ENCODE data around the gene GALR2.

GALR2 gene

DNA sequence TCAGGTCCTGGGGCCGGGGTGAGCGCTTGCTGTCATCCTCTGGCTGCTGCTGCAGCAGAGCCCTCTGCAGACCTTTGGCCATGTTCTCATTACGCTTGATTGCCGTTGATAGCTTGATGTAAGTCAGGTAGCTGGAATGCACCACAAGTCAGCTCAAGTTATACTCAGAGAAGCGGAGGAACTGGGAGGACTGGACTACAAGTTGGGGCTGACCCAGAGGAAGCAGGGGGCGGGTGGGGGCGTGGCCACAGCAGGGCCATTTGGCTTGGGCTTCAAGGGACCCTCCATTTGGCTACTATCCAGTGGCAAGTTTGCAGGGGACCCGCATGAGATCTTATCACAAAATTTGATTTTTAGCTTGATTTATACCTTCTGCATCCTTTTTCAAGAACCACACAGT lies 28.5 kb upstream of the GALR2 start:
- TF ChIP-seq, protein P1, sequence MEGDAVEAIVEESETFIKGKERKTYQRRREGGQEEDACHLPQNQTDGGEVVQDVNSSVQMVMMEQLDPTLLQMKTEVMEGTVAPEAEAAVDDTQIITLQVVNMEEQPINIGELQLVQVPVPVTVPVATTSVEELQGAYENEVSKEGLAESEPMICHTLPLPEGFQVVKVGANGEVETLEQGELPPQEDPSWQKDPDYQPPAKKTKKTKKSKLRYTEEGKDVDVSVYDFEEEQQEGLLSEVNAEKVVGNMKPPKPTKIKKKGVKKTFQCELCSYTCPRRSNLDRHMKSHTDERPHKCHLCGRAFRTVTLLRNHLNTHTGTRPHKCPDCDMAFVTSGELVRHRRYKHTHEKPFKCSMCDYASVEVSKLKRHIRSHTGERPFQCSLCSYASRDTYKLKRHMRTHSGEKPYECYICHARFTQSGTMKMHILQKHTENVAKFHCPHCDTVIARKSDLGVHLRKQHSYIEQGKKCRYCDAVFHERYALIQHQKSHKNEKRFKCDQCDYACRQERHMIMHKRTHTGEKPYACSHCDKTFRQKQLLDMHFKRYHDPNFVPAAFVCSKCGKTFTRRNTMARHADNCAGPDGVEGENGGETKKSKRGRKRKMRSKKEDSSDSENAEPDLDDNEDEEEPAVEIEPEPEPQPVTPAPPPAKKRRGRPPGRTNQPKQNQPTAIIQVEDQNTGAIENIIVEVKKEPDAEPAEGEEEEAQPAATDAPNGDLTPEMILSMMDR (IDR thresholded peaks at IDR 0.05; ENCODE audit: extremely low read depth, missing control alignments), result no peak

DNA sequence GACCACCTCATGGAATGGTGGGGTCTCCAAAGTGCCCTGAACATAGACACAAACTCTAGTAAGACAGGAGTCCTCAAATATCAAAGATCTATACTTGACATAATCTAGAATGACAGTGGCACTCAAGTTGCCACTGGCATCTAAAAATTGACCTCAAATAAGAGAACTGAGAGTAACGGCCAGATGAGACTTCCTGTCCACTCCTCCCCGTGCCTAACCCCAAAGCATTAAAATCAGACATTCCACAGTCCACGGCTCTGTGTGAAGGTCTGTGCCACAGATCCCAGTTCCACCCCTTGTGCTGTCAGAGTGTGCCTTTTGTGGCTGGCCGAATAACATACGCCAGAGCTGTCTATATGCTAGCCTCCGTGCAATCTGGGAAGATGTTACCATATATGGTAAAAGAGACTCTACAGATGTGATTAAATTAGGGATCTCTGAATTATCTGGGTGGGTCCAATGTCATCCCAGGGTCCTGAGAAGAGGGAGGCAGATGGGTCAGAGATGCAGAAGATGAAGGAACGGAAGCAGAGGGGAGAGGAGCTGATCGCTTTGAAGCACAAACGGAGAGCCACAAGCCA lies 26.5 kb upstream of the GALR2 start:
- TF ChIP-seq, protein P1 (IDR thresholded peaks at IDR 0.05; ENCODE audit: extremely low read depth, missing control alignments), result no peak
- DNase-seq (ENCODE audit: low spot score), result no peak

More for the DNA sequence above, 28.5 kb upstream of the GALR2 start:
- DNase-seq (ENCODE audit: low spot score), result no peak

DNA sequence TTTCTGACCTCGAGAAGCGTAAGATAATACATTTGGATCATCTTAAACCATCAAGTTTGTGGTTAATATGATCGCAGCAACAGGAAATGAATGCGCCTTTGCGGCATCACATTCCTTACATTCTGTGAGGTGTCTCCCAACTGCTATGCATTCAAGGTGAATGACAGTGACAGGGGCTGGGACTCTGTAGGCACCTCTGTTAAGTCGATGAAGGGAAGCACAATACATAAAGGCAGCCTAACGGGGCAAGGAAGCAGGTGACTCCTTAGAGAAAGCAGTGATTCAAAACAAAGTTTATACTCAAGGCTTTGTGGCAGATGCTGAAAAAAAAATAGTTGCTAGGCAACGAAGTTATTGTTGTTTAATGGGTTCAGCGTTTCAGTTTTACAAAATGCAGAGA lies 25.9 kb upstream of the GALR2 start:
- TF ChIP-seq, protein P1 (IDR thresholded peaks at IDR 0.05; ENCODE audit: extremely low read depth, missing control alignments), result no peak
- no peak for DNase-seq (ENCODE audit: low spot score)

DNA sequence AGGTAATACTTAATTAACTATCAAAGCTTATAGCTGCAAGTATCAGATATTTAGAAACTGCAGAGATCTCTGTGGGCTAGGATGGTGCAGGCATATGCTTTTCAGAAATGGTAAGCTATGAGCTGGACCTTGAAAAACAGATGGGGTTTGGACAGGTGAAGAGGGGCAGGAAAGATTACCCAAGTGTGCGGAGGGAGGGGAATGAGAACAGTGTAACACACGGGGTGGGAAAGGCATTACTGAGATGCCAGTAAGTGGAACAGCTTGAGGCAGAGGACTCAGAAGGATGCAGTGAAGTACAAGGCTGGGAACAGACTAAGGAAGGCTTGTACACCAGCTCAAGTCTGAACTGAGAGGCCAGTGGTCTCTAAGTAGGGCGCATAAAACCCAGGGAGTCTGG lies 25.3 kb upstream of the GALR2 start:
- TF ChIP-seq, protein P1 (IDR thresholded peaks at IDR 0.05; ENCODE audit: extremely low read depth, missing control alignments), result no peak

DNA sequence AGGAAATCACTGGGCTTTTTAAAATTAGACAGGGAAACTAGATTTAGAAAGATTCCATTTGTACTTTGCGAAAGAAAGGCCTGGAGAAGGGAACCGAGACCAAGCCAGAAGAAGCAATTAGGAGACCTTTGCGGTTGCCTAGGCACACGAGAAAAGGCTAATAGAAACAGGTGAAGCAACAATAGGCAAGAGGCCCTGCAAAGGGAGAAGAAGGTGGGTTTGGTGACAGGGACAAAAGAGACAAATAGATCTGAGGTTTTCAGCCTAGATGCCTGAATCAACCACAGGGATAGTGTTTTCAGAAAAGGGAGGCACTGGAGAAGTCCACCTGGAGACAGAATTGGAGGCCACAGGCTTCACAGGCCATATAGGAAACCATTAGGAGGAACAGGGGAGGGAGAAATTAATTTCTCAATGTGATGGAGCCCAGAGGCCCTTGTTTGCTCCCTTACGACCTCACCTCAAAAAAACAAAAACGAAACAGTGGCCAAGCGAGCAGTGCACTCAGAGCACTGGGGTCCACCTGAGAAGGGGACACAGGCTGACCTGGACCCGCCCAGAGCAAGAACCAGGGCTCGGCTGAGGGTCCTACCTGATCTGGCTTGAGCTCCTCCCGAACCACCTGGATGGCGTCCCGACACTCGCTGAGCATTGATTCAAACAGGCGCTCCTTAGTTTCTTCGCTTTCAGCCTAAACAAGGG lies 24.6 kb upstream of the GALR2 start:
- no peak for DNase-seq (ENCODE audit: low spot score)
- TF ChIP-seq, protein P1 (IDR thresholded peaks at IDR 0.05; ENCODE audit: extremely low read depth, missing control alignments), result no peak

More for the DNA sequence above, 25.3 kb upstream of the GALR2 start:
- DNase-seq (ENCODE audit: low spot score), result no peak

DNA sequence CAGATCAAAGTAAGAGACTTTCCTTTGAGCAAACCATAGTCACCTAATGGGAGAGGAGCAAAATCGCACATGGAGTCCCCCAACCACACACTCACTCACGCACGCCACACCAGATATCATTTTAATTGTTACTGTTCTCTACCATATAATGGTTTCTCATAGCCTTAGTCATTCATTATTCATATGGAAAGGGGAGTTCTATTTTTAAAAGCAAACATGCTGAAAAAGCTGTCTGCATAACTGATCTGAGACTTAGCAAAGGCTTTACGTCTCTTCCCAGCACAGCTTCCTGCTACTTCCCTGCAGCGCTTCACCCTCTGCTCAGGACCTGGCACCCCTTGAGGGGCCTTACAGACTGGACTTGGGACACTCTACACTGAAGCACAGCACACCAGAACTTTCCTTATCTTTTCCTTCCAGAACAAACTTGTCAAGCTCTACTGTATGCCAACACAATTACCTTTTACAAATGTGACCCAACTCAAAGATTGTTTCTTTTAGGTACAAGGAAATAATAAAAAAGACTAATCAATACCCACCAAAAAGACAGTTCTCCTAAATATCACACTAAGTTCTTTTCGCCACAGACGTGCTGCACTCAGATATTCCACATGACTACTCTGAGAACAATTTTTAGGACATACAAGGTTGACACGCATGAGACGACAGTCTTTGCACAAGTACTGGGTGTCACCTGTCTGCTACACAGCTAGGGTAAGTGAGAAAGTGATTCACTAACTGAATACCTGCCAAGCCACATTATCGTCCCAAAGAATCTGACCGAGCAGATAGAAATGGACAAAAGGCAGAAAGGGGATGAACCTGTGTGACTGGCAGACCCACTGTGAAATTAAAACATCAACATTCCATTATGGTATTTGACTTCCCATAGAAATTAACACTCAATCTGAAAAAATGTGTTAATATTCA lies 23.8 kb upstream of the GALR2 start:
- TF ChIP-seq, protein P1 (IDR thresholded peaks at IDR 0.05; ENCODE audit: extremely low read depth, missing control alignments), result no peak
- DNase-seq (ENCODE audit: low spot score), result no peak

DNA sequence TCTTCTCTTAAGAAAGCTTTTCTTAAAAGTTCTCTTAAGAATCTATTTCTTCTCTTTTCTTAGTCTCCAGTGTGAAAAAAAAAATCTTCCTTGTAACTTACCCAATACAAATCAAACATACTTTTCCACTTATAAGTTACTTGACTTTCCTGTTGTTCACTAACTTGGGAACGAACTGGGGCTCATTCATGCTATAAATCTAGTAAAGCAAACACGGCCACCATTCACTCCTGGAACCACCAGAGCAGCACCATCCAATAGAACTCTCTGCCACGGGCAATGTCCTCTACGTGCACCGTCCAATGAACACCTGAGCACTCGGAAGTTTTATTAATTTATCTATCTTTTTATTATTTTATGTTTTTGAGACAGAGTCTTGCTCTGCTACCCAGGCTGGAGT lies 23.0 kb upstream of the GALR2 start:
- TF ChIP-seq, protein P1 (IDR thresholded peaks at IDR 0.05; ENCODE audit: extremely low read depth, missing control alignments), result no peak
- no peak for DNase-seq (ENCODE audit: low spot score)
